ENCODE data around the gene KLHL21.

DNA sequence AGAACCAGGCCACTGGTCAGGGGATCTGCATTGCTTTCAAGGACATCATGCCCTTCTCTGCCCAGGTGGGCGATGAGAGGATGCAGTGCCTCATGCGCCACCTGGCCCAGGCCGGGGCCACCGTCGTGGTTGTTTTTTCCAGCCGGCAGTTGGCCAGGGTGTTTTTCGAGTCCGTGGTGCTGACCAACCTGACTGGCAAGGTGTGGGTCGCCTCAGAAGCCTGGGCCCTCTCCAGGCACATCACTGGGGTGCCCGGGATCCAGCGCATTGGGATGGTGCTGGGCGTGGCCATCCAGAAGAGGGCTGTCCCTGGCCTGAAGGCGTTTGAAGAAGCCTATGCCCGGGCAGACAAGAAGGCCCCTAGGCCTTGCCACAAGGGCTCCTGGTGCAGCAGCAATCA, 27.9 kb downstream of the KLHL21 start:
- TF ChIP-seq, protein P1, sequence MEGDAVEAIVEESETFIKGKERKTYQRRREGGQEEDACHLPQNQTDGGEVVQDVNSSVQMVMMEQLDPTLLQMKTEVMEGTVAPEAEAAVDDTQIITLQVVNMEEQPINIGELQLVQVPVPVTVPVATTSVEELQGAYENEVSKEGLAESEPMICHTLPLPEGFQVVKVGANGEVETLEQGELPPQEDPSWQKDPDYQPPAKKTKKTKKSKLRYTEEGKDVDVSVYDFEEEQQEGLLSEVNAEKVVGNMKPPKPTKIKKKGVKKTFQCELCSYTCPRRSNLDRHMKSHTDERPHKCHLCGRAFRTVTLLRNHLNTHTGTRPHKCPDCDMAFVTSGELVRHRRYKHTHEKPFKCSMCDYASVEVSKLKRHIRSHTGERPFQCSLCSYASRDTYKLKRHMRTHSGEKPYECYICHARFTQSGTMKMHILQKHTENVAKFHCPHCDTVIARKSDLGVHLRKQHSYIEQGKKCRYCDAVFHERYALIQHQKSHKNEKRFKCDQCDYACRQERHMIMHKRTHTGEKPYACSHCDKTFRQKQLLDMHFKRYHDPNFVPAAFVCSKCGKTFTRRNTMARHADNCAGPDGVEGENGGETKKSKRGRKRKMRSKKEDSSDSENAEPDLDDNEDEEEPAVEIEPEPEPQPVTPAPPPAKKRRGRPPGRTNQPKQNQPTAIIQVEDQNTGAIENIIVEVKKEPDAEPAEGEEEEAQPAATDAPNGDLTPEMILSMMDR (IDR thresholded peaks at IDR 0.05) = no peak
- no peak for TF ChIP-seq POLR2A (IDR thresholded peaks at IDR 0.05)

Measured in prostate gland (tissue), 2 donors.